Fibroblast of mammary gland (primary cell): ENCODE measurements around the gene AVL9.
"Not testable (repeated sequence)": the region's sequence is repeated elsewhere in the genome, so short reads cannot be mapped to it uniquely, and the experiment has no call there.

ENCODE experiments used
- DNase-seq: peaks from one replicate; pipeline ENCODE4 v3.0.0-alpha.2; 2010; ENCODE audit warnings: low read depth
- H3K4me3 ChIP-seq: 2 replicates; pipeline ENCODE4 v1.5.1; 2011; ENCODE audit warnings: low read depth, mild to moderate bottlenecking, low read length, moderate library complexity; ENCODE audit not compliant: control insufficient read depth
- TF ChIP-seq, protein P1 (sequence below): conservative IDR thresholded peaks from 2 replicates; pipeline ENCODE4 v1.5.1; 2011; ENCODE audit warnings: low read depth, low read length, inconsistent platforms; ENCODE audit not compliant: control insufficient read depth, insufficient read depth

AVL9 gene

DNA sequence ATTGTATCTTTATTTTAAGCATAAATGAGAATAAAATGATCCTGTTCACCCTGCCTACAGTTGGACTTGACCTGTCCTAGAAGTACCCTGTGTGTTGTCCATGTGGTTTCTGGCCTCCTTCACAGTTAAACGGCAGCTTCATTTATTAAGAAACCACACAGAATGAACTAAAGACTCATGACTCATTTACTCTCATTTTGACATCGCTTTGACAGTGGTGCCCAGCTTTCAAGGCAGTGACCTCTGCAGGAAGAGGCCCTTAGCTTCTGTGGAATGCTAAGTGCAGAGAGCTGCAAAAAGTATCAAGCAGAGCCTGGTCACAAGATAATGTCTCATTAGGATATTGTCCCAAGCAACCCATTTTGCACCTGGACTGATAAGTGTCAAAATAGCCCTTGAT lies 93.4 kb downstream of the AVL9 start:
- TF ChIP-seq, protein P1, sequence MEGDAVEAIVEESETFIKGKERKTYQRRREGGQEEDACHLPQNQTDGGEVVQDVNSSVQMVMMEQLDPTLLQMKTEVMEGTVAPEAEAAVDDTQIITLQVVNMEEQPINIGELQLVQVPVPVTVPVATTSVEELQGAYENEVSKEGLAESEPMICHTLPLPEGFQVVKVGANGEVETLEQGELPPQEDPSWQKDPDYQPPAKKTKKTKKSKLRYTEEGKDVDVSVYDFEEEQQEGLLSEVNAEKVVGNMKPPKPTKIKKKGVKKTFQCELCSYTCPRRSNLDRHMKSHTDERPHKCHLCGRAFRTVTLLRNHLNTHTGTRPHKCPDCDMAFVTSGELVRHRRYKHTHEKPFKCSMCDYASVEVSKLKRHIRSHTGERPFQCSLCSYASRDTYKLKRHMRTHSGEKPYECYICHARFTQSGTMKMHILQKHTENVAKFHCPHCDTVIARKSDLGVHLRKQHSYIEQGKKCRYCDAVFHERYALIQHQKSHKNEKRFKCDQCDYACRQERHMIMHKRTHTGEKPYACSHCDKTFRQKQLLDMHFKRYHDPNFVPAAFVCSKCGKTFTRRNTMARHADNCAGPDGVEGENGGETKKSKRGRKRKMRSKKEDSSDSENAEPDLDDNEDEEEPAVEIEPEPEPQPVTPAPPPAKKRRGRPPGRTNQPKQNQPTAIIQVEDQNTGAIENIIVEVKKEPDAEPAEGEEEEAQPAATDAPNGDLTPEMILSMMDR: peak; percentile 11
- DNase-seq: peak; percentile 88

DNA sequence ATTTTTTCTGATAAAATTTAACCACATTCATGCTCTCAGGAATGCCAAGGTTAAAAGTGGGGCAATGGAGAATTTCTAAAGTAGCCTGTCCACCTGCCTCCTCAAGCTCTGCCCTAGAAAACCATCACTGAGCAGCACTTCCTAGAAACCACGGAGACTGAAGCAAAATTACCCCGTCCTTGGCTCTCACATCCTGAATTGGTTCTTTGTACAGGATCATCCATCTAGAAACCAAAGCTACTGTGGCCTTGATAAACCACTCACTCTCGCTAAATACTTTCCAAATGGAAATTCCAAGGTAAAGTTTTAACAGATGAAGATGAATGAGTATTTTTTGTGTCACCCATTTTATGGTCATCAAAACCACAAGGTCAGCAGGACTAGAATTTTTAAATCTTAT lies 96.6 kb downstream of the AVL9 start:
- no peak for DNase-seq
- TF ChIP-seq, protein P1: no peak

More for the DNA sequence above, 93.4 kb downstream of the AVL9 start:
- H3K4me3 ChIP-seq: no peak overlapping the region

DNA sequence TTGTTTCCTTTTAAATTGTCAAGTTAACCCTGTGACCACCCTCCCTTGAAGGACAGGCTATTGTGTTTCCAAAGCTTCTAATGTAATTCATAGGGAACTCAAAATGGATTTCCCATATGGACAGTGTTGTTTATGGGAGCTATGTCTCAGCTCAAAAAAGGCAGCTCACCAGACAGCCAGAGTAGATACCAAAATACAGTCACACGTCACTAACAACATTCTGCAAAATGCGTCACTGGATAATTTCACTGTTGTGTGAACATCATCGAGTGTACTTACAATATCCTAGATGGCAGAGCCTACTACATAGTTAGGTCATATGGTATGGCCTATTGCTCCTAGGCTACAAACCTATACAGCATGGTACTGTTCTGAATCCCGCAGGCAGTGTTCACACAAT lies 97.4 kb downstream of the AVL9 start:
- H3K4me3 ChIP-seq: no peak overlapping the region
- DNase-seq: no peak
- TF ChIP-seq, protein P1: no peak

More for the DNA sequence above, 96.6 kb downstream of the AVL9 start:
- H3K4me3 ChIP-seq: no peak overlapping the region

DNA sequence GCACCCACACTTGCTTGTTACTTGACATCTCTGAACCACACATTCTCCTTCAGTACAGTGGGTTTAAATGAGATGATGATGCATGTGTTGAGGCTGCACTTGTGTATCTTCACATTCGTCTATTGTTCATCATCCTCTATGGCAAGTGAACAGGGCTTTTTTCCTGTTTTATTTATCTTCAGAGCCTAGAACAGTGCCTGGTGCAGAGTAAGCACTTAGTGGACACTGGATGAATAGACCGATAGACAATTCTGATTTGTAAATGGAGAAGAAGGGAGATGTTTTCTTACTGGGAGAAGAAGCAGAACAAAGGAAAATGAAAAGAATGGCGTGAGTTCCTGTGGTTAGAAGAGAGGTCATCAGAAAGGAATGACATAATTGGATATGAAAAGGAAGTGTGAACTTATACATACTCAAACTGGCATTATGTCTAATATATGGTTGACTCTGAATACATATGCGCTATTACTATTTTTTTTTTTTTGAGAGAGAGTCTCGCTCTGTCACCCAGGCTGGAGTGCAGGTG lies 99.7 kb downstream of the AVL9 start:
- TF ChIP-seq, protein P1: no peak
- no peak overlapping the region for H3K4me3 ChIP-seq
- no peak for DNase-seq

DNA sequence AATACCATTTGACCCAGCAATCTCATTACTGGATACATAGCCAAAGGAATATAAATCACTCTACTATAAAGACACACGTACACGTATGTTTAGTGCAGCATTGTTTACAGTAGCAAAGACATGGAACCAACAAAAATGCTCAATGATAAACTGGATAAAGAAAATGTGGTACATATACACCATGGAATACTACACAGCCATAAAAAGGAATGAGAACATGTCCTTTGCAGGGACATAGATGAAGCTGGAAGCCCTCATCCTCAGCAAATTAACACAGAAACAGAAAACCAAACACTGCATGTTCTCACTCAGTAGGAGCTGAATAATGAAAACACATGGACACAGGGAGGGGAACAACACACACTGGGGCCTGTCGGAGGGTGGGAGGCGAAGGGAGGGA lies 105.9 kb downstream of the AVL9 start:
- not testable (repeated sequence) for H3K4me3 ChIP-seq, DNase-seq

DNA sequence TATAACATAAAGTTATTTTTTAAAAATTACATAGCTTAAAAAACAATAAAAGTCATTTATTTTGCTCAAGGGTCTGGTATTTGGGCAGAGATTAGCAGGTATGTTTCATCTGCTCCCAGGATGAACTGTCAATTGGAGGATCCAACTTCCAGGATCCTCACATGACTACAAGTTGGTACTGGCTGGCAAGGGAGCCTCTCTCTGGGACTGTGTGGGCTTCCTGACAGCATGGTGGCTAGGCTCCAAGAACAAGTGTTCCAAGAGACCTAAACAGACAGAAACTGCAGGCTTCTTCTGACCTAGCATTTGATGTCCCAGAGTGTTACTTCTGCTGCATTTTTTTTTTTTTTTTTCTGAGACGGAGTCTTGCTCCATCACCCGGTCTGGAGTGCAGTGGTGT lies 107.2 kb downstream of the AVL9 start:
- TF ChIP-seq, protein P1: no peak
- no peak overlapping the region for H3K4me3 ChIP-seq
- no peak for DNase-seq

DNA sequence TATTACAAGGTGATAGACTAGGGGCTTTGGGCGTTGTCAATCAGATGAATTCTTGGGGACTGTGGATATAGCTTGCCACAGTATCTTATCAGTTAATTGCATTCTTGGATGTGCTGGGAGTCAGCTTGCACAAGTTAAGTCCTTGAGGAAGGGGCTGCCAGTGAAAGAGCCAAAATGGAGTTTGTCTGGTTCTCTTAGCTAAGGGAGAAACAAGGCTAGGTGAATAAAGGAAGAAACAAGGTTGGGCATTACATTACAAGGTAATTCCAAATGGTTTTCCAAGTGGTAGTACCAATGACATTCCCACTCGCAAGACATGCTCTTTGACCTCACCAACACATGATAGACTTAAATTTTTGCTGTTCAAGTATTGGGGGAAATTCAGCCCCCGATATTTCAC lies 108.2 kb downstream of the AVL9 start:
- DNase-seq, H3K4me3 ChIP-seq: not testable (repeated sequence)

DNA sequence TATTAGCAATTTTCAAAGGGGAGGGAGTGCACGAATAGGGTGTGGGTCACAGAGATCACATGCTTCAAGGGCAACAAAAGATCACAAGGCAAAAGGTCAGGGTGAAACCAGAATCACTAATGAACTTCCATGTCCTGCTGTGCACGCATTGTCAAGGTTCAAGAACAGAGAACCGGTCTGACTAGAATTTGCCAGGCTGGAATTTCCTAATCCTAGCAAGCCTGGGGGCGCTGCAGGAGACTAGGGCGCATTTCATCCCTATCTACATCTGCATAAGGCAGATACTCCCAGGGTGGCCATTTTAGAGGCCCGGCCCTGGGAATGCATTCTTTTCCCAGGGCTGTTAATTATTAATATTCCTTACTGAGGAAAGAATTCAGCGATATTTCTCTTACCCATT lies 108.8 kb downstream of the AVL9 start:
- not testable (repeated sequence) for H3K4me3 ChIP-seq, DNase-seq
